Measurements from ENCODE around the gene PLCE1.

PLCE1 gene

DNA sequence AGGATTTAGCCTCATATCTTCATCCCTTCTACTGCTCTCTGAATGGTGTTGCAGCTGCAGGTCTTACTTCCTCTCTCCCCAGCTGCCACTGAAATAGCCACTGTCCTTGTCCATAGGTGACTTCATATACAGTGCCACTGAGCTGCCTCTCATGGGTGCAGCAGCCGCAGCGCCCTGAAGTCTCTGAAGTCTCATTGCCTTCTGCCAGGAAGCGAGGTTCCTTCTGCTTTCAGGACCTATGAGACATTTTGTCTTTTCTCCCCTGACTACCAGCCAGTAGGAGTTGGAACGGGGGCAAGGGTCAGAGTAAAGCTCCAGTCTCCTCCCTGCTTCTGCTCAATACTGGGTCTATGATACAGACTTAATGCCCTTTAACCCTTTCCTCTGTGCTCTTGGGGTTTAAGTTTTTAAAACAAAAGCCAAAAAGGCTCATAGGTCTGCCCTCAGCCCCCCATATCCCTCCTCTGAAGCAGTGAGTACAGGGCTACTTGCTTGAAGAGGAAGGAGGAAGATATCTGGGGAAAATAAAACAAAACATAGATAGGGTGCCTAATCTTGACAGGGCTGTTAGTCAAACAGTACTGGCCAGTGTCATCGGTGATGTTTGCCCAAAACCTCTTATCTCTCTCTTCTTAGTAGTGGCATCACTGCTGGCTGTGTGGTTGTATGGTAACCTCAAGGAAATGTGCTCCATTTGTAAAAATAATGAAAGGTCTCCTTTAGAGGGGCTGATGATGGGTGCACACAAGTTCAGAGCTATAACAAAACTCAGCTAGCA is 7.1 kb downstream of the PLCE1 start:
- TF ChIP-seq GATA1 (IDR thresholded peaks at IDR 0.05; ENCODE audit: low read depth, low read length) (no peak), POLR2A (IDR thresholded peaks at IDR 0.05; ENCODE audit: low read length) (no peak)
- DNase-seq, result no peak

GRCh38 chr10:94001416-94001810 is 7.7 kb downstream of the PLCE1 start:
- TF ChIP-seq POLR2A (IDR thresholded peaks at IDR 0.05; ENCODE audit: low read length) (no peak), GATA1 (IDR thresholded peaks at IDR 0.05; ENCODE audit: low read depth, low read length) (no peak)
- no peak for DNase-seq

DNA sequence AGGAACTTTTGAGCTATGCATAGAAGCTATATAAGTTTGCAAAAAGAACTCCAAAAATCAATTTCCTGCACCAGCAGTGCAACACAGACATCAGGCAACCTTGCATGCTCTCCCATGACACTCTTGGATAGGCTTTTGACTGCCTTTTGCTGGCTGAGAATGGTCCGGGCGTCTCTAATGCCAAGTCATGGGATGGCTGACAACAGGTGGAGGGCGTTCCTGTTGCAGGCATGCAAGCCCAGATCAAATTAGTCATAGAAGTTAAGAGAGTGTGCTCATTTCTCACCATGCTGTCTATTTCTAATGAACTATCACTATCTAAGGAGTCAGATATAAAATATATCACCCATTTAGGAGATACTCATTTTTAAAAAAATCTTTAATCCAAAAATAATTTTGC is 8.4 kb downstream of the PLCE1 start:
- TF ChIP-seq GATA1 (IDR thresholded peaks at IDR 0.05; ENCODE audit: low read depth, low read length) (no peak), POLR2A (IDR thresholded peaks at IDR 0.05; ENCODE audit: low read length) (no peak)

GRCh38 chr10:94003488-94003887 is 9.8 kb downstream of the PLCE1 start:
- no peak for DNase-seq
- TF ChIP-seq GATA1 (IDR thresholded peaks at IDR 0.05; ENCODE audit: low read depth, low read length) (no peak), POLR2A (IDR thresholded peaks at IDR 0.05; ENCODE audit: low read length) (no peak)

More for the DNA sequence above, 8.4 kb downstream of the PLCE1 start:
- no peak for DNase-seq

GRCh38 chr10:94005050-94005449 is 11.3 kb downstream of the PLCE1 start:
- DNase-seq, result no peak
- TF ChIP-seq GATA1 (IDR thresholded peaks at IDR 0.05; ENCODE audit: low read depth, low read length) (no peak), POLR2A (IDR thresholded peaks at IDR 0.05; ENCODE audit: low read length) (no peak)

DNA sequence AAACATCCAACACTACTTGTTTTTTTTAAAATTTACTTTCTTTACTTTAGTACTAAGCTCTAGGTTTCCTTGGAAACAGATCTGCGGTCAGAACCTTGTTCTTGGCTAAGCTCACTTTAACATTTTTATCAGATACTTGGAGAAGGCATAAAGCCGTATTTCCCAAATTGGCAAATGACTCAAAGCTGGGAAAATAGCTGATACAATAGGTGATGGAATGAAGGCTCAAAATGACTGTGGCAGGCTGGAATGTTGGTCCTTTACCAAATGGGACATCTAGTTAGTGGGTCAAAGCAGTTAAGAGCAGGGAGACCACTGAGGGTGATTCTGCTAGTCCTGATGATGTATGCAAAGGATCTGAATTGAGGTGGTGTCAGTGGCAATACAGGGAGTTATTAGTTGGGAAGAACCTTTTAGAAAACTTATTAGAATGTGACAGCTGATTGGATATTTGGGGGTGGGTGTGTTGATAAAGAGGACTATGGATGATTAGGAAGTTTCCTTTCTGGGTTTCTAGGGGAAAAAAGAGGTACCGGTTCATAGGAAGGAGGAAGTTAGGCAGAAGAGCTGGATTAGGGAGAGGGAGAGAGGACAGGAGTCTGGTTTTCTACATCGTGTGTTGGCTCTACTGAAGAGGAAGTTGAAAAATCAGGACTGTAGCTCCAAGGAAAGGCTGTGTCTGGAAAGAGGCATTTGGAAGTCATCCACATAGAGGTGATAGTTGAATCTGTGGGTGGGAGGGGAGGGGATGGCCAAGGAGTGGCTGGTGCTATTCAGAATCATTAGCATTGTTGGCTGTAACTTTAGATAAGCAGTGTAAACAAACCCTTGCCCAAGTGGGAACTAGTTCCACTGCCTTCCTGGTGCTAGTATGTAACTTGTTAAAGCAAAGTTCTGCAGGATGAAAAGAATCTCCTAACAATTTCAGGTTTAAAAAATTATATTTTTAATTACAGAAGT is 13.1 kb downstream of the PLCE1 start:
- TF ChIP-seq POLR2A (IDR thresholded peaks at IDR 0.05; ENCODE audit: low read length), result no peak
- no peak for TF ChIP-seq GATA1 (IDR thresholded peaks at IDR 0.05; ENCODE audit: low read depth, low read length)
- no peak for DNase-seq

DNA sequence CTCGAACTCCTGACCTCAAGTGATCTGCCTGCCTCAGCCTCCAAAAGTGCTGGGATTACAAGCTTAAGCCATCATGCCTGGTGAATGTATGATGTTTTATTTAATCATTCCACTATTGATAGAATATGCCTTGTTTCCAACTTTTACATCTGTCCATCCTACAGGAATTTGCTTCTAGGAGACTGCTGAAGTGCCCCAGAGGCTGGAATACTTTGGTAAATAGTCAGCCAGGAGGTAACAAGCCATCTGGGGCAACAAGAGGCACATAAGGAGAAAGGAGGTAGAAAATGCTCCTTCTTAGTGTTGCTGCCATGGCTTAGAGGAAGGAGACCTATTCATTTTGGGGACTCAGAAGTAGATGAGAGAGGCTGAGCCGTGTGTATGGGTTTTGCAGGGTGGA is 14.8 kb downstream of the PLCE1 start:
- TF ChIP-seq GATA1 (IDR thresholded peaks at IDR 0.05; ENCODE audit: low read depth, low read length) (no peak), POLR2A (IDR thresholded peaks at IDR 0.05; ENCODE audit: low read length) (no peak)
- no peak for DNase-seq

- no peak for DNase-seq
- no peak for TF ChIP-seq GATA1 (IDR thresholded peaks at IDR 0.05; ENCODE audit: low read depth, low read length)
- no peak for TF ChIP-seq POLR2A (IDR thresholded peaks at IDR 0.05; ENCODE audit: low read length)
Measured at GRCh38 chr10:94010116-94010515, 16.4 kb downstream of the PLCE1 start.

GRCh38 chr10:94010886-94011285 is 17.2 kb downstream of the PLCE1 start:
- no peak for DNase-seq
- no peak for TF ChIP-seq POLR2A (IDR thresholded peaks at IDR 0.05; ENCODE audit: low read length)

DNA sequence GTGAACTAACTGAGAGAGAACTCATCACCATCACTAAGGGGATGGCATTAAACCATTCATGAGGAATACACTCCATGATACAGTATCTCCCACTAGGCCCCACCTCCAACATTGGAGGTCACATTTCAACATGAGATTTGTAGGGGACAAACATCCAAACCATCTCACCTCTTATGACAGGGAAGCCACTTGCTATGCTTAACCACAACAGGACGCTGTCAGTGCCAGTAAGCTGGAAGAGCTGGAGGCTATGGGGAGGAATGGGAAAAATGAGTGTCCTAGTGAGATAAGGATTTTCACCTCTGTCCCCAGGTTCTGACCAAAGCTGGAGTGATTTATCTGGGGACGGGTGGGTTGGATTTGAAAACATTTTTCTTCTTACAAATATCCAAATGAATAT is 17.6 kb downstream of the PLCE1 start:
- TF ChIP-seq POLR2A (IDR thresholded peaks at IDR 0.05; ENCODE audit: low read length) (no peak), GATA1 (IDR thresholded peaks at IDR 0.05; ENCODE audit: low read depth, low read length) (no peak)
- DNase-seq, result no peak

DNA sequence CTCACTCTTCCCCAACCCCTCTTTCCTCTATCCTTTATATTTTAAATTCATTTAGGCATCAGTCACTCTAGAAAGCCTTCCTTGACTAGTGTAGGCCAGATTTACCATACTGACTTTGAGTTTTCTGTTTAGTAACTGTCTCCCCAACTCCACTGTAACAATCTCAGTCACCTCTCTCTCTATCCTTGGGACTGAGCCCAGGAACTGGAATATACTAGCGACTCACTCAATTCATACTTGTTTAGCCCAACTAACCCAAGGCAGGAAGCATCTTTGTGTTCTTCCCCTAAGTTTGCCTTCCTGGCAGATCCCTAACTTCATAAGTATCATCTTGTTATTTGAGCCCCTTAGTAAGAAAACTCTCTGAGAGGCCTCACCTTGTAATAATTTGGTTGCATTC is 19.1 kb downstream of the PLCE1 start:
- TF ChIP-seq POLR2A (IDR thresholded peaks at IDR 0.05; ENCODE audit: low read length), result no peak
- no peak for TF ChIP-seq GATA1 (IDR thresholded peaks at IDR 0.05; ENCODE audit: low read depth, low read length)
- DNase-seq, result no peak

GRCh38 chr10:94013331-94013760 is 19.6 kb downstream of the PLCE1 start:
- no peak for TF ChIP-seq POLR2A (IDR thresholded peaks at IDR 0.05; ENCODE audit: low read length)
- TF ChIP-seq GATA1 (IDR thresholded peaks at IDR 0.05; ENCODE audit: low read depth, low read length), result no peak
- no peak for DNase-seq

DNA sequence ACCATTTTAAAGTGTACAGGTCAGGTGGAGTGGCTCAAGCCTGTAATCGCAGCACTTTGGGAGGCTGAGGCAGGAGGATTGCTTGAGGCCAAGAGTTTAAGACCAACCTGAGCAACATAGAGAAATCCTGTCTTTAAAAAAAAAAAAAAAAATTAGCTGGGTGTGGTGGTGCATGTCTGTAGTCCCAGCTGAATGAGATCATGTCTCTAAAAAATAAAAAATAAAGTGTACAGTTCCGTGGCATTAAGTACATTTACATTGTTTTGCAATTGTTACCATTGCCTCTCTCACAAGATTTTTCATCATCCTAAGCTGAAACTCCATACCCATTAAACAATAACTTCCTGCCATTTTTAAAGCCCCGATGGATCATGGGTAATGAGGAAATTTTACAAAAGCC is 20.6 kb downstream of the PLCE1 start:
- DNase-seq, result no peak
- TF ChIP-seq POLR2A (IDR thresholded peaks at IDR 0.05; ENCODE audit: low read length) (no peak), GATA1 (IDR thresholded peaks at IDR 0.05; ENCODE audit: low read depth, low read length) (no peak)

Data from erythroblast (primary cell).